D341Med (cell line): ENCODE data around the gene CLDN7.

Source experiments
- DNase-seq: peaks from one replicate; pipeline ENCODE4 v3.0.0; 2012; ENCODE audit warnings: low spot score

Gene CLDN7, protein sequence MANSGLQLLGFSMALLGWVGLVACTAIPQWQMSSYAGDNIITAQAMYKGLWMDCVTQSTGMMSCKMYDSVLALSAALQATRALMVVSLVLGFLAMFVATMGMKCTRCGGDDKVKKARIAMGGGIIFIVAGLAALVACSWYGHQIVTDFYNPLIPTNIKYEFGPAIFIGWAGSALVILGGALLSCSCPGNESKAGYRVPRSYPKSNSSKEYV

DNA sequence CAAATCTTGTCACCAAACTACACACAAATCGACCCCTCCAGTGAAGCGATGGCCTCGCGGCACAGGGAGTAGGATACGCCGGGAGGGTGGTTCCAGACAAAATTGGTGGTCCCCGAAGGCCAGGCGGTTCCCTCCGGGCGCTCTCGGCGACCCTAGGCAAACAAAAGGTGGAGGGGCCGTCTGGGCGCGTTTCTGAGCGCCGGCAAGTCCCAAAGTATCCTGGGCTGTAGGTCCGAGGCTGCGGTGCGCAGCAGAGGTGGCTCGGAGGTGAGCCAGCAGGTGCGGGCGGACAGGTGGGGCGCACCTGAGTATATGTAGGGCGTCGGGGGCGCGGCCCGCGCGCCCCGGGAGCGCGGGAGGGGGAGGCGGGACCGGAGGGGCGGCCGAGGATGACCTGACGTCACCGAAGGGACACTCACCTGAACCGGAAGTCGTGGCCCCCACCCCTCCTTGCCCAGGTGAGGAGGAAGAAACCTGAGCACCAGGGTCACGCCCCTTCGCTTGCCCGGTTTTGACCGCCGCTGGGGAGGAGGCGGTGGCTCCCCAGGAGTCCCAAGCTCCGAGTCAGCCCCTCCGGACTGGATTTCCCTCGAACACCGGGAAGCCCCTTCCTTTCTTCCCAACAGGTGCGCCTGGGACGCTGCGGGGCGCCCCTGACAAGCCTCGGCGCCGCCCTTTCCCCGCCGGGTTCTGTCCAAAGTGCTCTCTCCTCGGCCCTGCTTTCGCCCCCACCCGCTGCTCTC, at the start of gene CLDN7:
TSS of gene CLDN7 (minus strand) at position 287 of the 743 bp plus-strand sequence. CDS start 435 bp downstream, outside the sequence.
- DNase-seq, result no peak

DNA sequence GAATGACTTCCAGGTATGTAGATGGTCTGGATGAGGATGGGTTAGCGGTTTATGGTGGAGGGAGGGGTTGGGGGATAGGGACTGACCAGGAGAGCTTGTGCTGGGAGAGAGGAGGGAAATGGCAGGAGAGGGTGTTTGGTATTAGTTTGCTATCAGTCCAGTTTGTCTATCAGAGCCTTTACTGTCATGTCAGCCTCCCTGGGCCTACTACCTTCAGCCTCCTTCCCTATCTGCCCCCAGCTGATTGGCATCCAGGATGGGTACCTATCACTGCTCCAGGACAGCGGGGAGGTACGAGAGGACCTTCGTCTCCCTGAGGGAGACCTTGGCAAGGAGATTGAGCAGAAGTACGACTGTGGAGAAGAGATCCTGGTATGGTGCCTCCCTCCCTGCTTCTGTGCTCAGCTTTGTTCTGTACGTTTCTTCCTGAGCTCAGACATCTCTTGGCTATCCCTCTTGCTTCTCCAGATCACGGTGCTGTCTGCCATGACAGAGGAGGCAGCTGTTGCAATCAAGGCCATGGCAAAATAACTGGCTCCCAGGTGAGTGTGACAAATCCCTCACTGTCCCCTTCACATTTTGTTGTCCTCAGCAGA, 48.9 kb upstream of the CLDN7 start:
- DNase-seq, result no peak

DNA sequence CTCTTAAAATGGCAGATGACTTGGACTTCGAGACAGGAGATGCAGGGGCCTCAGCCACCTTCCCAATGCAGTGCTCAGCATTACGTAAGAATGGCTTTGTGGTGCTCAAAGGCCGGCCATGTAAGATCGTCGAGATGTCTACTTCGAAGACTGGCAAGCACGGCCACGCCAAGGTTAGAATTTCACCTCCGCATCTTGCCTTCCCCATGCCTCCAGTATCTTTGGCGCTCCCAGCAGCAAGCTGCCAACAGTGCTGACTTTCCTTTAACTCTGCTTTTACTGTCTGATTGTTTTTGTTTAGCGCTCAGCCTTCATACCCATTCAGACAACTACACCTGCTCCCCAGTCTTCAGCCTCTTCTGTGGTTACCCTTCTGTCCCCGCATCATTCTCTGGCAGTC, 47.4 kb upstream of the CLDN7 start:
- DNase-seq, result no peak

DNA sequence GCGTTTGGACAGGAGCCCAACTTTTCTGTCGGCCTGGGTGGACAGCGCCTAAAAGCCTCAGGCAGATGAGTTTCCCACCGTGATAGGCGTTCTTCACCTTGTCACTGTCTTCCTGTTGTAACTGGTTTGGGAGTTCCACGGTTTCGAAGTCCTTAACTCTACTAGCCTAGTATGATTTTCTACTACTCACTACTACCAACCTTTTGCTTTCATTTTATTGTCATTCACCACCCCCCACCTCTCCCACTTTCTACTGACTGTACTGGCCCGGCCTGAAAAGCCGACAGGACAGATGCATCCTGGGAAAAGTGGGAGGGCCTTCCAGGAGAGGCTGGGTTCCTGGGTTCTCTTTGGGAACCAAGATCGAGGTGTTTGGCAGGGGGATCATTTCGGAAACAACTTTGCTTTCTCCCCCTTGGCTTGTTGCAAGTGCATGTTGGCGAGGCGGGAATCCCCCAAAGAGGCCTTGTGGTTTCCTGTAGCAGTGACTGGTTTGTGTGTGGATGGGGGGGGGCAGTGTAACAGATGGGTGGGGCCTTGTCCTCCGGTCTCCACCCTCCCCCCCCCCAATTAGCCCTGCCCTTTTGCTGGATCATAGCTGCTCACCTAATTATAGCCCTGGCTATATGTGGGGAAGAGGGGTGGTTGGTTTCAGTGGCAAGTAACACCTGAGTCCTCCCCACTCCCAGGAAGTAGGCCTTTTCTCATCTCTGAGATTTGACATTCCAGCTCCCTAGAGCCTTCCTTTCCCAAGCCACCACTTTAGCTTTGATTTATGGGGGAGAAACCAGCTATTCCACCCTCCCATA, 46.6 kb upstream of the CLDN7 start:
- peak; percentile 54 for DNase-seq

DNA sequence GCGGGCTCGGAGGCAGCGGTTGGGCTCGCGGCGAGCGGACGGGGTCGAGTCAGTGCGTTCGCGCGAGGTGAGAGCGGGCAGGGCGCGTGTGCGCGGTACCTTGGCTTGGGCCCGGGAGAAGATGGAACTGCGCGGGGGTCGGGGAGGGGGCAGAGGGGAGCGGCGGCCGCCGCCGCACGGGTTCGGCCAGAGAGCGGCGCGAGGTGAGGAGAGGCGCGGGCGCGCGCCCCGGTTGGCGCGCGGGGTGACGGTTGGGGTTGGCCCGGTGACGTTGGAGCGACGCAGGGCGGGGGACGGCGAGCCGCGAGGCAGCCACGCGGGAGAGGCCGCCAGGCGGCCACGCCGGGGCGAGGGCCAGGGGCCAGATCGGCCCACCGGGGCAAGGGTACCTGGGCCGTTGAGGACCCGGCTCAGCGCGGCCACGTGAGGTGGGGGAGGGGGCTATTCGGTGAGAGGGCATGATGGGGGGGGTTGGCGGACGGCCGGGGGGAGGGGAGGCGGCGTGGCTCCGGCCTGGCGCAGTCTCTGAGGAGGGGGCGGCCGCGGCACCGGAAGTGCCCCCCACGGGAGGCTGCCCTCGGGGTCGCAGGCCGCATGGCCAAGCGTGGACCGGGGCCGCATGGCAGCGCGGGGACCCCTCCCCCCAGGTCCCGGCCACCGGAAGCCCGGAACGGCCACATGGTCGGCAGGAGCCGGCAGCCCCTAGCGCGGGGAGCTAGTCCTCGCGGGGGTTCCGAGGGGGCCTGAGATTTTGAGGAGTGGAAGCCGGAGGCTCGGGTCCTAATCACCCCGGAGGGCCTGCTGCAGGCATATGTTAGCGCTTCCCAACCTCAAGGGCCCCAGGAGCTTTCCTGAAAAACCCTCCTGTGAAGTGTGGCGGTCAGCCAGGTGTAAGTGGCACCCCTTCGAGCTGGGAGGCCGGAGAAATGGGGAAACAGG, 45.7 kb upstream of the CLDN7 start:
- DNase-seq, result peak; percentile 41

DNA sequence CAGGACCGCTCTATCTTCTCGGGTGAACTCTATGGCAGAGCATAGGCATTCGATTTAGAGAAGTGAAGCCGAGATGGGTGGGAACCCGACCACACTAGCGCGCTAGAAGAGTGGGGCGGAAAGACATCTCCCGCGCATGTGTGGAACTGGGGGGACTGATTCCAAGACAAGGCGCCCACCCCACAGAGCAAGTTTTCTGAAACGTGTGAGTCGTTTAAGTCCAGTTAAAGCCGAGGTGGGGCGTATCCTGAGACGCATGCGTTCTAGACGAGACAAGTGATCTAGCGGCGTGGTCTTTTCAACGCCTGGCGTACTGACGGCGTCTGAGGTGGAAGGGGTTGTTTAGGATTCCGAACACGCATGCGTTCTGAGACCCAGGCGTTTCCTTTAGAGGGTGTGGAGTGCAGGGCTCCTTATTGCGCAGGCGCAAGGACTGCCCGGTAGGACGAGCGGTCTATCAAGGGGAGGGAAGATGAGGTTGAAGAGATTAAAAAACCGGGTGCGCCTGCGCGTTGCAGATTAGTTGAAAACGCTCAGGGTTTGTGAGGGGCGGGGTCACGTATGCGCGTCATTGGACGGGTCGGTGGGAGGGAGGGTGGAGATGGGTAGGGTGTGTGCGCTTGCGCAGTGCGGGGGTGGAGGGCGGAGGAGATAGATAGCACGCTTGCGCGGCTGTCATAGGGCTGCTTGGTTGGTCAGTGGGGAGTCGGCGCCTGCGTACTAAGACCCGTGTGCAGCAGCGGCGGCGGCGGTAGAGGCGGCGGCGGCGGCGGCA, 44.8 kb upstream of the CLDN7 start, which contains the start of gene EIF5A:
TSS of gene EIF5A (plus strand) at position 718 of the 775 bp plus-strand sequence. CDS start 2,008 bp downstream, outside the sequence.
- peak; percentile 90 for DNase-seq

DNA sequence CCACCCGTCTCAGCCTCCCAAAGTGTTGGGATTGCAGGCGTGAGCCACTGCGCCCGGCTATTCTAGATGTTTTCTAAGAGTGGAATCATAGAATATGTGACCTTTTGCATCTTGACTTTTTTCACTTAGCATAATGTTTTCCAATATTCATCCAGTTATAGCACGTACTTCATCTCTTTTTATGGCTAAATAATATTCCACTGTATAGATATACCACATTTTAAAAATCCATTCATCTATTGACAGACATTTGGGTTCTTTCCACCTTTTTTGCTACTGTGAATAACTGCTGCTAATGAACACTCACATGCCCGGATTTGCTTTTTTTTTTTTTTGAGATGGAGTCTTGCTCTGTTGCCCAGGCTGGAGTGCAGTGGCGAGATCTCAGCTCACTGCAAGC, 41.9 kb upstream of the CLDN7 start:
- DNase-seq, result no peak

DNA sequence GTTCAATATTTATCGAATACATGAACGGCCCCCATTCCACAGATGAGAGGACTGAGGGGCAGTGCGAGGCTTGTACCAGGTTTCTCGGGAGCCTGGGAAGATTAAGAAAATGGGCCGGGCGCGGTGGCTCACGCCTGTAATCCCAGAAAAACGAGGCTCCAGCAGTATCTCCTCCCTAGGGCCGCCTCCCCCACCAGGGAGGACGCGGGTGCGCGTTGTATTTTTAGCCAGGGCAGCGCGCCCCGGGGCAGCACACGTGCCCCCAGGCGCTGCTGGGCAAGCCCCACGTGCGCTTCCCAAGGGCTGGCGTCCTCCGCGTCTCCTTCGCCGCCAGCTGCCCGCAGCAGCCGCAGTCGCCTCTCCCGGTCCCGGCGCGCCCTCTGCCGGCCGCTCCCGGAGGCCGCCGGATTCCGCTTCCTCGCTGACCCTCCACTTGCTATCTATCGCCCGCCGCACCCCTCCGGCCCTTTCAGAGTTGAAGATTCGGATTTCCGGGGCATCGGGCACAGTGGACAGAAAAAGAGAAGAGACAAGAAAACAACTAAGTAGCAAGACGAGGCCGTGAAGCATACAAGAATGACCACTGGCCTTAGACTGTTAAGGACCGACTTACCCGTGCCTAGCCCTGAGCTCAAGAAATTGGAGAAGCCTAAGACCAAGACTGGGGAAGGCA, 34.0 kb upstream of the CLDN7 start:
- DNase-seq, result peak; percentile 89

DNA sequence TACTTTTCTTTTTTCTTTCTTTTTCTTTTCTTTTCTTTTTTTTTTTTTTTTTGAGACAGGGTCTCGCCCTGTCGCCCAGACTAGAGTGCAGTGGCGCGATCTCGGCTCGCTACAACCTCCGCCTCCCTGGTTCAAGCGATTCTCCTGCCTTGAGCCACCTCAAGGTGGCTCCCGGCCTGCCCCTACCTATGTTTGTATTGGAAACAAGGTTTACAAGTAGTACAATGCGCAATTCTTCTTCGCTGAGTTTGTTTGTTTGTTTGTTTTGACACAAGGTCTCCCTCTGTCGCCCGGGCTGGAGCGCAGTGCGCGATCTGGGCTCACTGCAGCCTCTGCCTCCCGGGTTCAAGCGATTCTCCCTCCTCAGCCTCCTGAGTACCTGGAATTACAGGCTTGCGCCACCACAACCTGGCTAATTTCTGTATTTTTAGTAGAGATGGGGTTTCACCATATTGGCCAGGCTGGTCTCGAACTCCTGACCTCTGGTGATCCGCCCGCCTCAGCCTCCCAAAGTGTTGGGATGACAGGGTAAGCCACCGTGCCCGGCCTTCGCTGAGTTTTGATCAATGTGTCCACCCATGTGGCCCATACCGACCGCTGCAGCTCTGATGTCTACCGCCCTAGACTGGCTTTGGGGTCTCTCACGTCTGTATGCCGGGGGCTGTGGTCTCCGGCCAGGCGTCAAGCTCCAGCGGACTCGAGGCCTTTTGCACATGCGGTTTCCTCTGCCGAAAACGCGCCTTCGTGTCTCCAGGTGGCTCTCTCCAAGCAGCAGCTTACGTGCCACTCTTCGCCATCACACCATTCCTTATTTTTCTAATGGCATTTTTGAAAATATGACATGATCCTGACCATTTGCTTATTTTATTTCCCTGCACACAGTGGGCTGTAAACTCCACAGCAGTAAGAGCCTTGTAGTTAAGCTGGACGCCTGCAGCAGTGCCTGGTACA, 33.2 kb upstream of the CLDN7 start:
- peak; percentile 5 for DNase-seq

DNA sequence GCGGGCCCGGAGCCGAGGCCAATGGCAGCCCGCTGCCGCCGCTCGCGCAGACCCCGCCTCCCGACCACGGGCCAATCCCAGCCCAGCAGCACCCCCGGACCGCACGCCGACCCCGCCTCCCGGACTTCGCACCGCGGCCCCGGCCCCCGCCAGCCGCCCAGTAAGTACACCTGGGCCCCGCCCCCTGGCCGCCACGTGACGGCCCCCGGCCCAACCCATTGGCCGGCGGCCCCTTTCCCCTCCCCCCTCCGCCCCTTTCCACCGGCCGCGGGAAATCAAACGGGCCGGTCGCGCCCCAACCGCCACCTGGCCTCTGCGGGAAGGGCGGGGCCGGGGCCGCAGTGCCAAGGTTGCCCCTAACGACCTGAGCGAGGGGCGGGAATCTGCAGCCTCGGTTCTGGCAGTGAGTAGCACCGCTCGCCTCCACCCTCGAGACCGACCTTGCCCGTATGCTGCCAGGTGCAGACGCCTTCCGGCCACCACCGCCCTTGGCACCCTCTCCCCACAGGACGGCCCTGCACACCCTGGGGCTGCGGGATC, 32.4 kb upstream of the CLDN7 start, which contains the start of gene YBX2:
TSS of gene YBX2 (minus strand) at position 26 of the 540 bp plus-strand sequence. CDS start 139 bp downstream, outside the sequence.
- peak; percentile 76 for DNase-seq

DNA sequence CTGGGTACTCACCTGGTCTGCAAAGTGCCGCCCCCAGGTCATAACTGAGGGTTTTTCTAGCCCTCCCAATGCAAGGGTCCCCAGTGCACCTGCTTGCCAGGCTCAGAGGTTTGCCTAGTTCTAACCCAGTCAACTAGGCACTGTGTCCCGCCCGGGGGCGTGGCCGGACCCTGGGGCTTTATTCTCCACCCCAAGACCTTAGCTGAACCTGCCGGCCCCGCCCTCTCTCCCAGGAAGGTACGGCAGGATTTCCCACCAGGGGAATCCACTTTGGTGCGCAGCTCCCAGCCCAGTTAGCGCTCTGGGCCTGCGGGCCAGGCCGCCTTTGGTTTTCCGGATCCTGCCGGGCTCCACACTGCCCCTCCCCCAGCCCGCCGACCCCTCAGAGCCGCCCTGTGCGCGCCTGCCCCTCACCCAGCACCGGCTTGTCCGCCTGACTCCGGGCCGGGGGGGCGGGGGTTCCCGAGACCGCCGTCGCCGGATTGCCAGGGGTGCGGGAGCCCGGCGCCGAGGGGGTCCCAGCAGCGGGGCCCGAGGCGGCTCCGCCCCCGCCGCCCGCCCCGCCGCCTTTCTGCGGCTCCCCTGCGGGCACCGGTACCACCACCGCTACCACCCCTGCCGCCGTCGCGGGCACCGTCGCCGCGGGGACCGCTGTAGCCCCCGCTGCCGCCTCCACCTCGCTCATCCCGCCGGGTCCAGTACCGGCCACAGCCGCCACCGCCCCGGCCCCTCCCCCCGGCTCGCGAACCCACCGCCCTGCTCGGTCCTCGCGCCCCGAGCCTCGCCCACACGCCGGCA, 31.7 kb upstream of the CLDN7 start:
- peak; percentile 20 for DNase-seq

DNA sequence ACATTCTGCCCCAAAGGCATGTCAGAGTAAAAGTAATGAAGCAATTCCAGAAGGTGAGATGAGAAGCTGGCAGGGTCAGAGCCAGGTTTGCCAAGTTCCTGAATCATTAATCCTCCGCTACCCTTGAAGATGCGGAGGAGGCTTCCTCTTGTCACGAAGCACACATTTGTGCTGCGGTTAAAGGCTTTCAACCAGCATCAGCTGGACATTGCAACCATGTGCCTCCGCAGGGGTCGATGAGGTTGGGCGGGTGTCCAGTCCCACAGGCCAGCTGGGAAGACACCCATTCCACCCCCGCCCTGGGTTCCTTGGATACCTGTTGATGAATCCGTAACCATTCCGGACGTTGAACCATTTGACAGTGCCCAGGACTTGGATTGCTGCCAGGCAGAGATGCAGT, 30.9 kb upstream of the CLDN7 start:
- no peak for DNase-seq

DNA sequence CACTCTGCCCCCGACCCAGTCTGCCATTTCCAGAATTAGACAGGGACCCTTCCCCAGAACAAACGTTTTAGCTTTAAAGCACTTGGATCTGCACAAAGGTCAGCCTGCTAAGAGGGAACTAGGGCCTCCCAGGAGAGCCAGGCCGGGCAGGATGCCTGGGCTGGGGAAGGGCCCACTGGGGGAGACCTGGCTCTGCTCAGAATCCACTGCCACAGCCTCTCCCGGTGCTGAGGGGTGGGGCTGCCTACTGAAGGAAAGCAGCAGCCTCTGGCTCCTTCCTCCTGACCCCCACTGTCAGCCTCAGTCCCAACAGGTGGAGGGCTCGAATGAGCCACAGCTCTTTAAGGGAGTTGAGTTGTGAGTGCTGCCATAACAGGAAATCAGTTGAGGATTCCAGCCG, 30.5 kb upstream of the CLDN7 start:
- DNase-seq, result no peak

DNA sequence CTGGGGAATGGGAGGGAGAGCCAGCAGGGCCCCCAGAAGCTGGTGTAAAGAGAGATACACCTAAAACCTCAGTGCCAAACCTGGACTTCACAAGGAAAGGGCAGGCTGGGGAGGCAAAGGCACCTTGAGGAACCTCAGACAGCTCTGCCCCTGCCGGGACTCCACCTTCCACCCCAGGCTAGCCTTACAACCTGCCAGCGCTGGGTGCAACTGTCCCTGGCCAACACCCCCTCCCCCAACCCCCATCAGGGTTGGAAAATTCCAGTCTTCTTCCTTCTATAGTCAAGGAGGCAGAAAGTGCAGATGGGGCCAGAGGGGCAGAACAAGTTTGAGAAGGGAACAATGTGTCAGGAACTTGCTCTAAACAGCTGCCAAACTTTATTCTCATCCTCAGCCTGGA, 29.9 kb upstream of the CLDN7 start:
- no peak for DNase-seq

DNA sequence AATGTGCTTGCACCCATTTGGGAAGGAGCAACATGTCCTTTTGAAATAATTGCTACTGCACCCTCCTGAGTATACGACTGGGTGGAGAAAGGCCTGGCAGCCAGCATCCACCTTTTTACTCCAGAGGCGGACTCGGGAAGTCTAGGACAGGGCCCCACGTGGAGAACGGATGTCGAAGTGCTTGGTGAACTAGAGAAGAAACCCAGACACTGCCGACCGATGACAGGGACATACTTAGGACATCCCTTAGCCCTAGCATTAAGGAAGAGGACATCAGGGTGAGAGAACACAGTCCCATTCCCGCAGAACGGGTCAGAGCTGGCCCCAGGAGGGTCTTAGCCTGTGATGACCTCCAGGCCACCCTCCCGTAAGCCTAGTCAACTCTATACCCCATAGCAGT, 28.4 kb upstream of the CLDN7 start:
- no peak for DNase-seq

DNA sequence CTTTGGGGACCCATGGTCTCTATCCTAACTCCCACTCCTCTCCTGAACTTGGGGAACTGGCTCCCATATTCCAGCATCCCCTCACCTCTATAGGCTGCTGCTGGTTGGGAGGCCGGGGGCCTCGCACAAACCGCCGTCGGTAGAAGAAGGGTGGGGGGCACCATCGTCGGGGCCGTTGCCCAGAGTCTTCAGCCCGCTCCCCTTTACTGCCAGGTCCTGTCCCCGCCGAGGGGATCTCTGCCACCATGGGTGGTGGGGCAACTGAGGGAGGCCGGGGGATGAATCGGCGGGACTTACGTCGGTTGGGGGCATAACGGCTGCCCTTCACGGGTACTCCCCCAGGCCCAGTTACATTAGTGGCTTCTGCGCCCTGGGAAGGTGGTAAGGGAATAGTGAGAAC, 27.9 kb upstream of the CLDN7 start:
- DNase-seq, result no peak

DNA sequence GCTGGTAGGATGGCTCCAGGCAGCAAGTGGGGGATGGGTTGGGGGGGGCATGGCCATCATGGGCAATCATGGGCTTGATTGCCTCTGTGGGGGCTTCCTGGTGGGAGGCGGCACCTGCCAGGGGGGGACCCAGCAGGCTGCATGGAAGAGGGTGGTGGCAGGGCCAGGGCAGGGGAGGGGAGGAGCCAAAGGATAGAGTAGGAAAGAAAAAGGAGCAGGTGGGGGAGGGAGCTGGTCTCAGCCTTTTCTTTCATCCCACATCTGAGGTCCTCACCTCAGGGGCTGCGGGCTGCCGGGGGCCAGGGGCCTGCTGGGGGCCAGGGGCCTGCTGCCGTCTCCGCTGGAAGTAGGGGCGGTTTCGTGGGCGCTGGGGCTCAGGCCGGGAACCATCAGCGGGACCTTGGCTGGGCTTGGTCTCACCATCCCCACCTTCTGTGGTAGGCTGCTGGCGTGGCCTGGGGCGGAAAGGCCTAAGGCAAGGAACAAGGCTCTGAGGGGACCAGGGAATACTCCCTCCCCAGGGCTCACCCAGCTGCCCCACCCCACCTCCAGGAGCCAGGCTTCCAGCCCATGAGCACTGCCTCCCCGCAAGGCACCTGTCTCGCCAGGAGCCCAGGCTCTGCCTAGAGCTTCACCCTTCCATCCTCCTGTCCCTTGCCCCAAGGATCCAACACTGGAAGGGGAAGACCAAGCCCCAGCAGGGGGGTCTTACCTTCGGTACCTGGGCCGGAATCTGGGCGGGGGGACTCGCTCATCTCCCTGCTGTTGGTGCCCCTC, 27.2 kb upstream of the CLDN7 start:
- DNase-seq, result no peak
